DND-41 (cell line): ENCODE results near the gene DEFB124.

Experiments
- EZH2 ChIP-seq: IDR thresholded peaks from 3 replicates; pipeline ENCODE4 v1.6.1; 2012; ENCODE audit warnings: borderline replicate concordance, low read depth, mild to moderate bottlenecking, moderate library complexity, low read length, inconsistent platforms; ENCODE audit not compliant: severe bottlenecking
- TF ChIP-seq, protein P1 (sequence below): IDR thresholded peaks from 2 replicates; pipeline ENCODE4 v1.5.1; 2012; ENCODE audit warnings: borderline replicate concordance, low read length, moderate library complexity, mild to moderate bottlenecking; ENCODE audit not compliant: poor library complexity, severe bottlenecking; ENCODE audit errors: extremely low read depth

DNA sequence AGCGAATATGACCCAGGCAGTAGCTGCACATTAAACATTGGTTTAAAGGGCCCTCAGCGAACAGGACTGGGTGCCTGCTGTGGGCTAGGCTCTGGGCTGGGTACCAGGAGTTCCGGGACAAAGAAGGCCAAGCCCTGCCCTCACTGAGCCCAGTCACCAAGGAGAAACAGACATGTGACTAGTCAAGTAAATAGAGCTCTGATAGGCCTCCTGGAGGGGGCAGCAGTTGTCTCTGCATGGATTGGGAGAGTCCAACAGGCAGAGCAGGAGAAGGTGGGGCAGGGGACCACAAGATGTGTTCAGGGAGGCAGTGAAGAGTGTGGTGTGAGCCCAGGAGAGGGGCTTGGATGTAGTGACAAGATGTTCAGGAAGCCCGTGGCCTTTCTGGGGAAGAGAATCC lies 42.4 kb upstream of the DEFB124 start:
- TF ChIP-seq, protein P1, sequence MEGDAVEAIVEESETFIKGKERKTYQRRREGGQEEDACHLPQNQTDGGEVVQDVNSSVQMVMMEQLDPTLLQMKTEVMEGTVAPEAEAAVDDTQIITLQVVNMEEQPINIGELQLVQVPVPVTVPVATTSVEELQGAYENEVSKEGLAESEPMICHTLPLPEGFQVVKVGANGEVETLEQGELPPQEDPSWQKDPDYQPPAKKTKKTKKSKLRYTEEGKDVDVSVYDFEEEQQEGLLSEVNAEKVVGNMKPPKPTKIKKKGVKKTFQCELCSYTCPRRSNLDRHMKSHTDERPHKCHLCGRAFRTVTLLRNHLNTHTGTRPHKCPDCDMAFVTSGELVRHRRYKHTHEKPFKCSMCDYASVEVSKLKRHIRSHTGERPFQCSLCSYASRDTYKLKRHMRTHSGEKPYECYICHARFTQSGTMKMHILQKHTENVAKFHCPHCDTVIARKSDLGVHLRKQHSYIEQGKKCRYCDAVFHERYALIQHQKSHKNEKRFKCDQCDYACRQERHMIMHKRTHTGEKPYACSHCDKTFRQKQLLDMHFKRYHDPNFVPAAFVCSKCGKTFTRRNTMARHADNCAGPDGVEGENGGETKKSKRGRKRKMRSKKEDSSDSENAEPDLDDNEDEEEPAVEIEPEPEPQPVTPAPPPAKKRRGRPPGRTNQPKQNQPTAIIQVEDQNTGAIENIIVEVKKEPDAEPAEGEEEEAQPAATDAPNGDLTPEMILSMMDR, result peak; percentile 47
- no peak for TF ChIP-seq EZH2
